ENCODE measurements around the gene ANLN. TPM values are rescaled to one million over a fixed set of nuclear protein-coding genes. Genes with fewer than 3 reads are reported as not detected.
A peak's percentile ranks its signal among the peaks of the same experiment; 100 is the strongest.

The ANLN gene
- total and polyA plus RNA-seq, 3 donors from 2014 or later = 17.3 to 35.5 (median 17.6) TPM

GRCh38 chr7:36469236-36469635, 79.6 kb downstream of the ANLN start:
- intact Hi-C loops (cut with DNase I; ENCODE audit: low total_unique reads) = no loop called here
- TF ChIP-seq, protein P1, sequence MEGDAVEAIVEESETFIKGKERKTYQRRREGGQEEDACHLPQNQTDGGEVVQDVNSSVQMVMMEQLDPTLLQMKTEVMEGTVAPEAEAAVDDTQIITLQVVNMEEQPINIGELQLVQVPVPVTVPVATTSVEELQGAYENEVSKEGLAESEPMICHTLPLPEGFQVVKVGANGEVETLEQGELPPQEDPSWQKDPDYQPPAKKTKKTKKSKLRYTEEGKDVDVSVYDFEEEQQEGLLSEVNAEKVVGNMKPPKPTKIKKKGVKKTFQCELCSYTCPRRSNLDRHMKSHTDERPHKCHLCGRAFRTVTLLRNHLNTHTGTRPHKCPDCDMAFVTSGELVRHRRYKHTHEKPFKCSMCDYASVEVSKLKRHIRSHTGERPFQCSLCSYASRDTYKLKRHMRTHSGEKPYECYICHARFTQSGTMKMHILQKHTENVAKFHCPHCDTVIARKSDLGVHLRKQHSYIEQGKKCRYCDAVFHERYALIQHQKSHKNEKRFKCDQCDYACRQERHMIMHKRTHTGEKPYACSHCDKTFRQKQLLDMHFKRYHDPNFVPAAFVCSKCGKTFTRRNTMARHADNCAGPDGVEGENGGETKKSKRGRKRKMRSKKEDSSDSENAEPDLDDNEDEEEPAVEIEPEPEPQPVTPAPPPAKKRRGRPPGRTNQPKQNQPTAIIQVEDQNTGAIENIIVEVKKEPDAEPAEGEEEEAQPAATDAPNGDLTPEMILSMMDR (IDR thresholded peaks at IDR 0.05) = no peak
- no peak for TF ChIP-seq POLR2A (IDR thresholded peaks at IDR 0.05)
- H3K36me3 ChIP-seq (ENCODE audit: low read depth, missing control alignments) = no peaks in the 10 kb centered on the region
- H3K4me1 ChIP-seq = no peaks in the 10 kb centered on the region
- H3K27me3 ChIP-seq = no peaks in the 10 kb centered on the region
- H3K4me3 ChIP-seq = no peak overlapping the region
- no peak for DNase-seq
- H3K27ac ChIP-seq = no peak overlapping the region
- no peaks in the 10 kb centered on the region for H3K9me3 ChIP-seq

- no peaks in the 10 kb centered on the region for H3K27me3 ChIP-seq
- no peaks in the 10 kb centered on the region for H3K4me1 ChIP-seq
- whole genome bisulfite sequencing, 2 donors = 76 to 81% methylated on average over 3 of the region's 3 CpGs
- intact Hi-C loops (cut with DNase I; ENCODE audit: low total_unique reads) = no loop called here
- H3K9me3 ChIP-seq = no peaks in the 10 kb centered on the region
- no peak for DNase-seq
- TF ChIP-seq, protein P1 (IDR thresholded peaks at IDR 0.05) = no peak
- TF ChIP-seq POLR2A (IDR thresholded peaks at IDR 0.05) = no peak
- H3K27ac ChIP-seq = no peak overlapping the region
- H3K36me3 ChIP-seq (ENCODE audit: low read depth, missing control alignments) = no peaks in the 10 kb centered on the region
- H3K4me3 ChIP-seq = no peak overlapping the region
Measured at GRCh38 chr7:36472141-36472729, 82.6 kb downstream of the ANLN start.

- Histone ChIP-seq H3K27me3 (no peaks in the 10 kb centered on the region), H3K27ac (no peak overlapping the region), H3K4me1 (no peaks in the 10 kb centered on the region), H3K4me3 (no peak overlapping the region), H3K9me3 (no peaks in the 10 kb centered on the region), H3K36me3 (ENCODE audit: low read depth, missing control alignments) (no peaks in the 10 kb centered on the region)
- DNase-seq = peak; percentile 68
- 79 to 81% methylated on average over 7 to 12 of the region's 12 CpGs for WGBS, 2 donors
- TF ChIP-seq, protein P1 (IDR thresholded peaks at IDR 0.05) = peak in 1 of 3 experiments; percentile 35
- TF ChIP-seq POLR2A (IDR thresholded peaks at IDR 0.05) = no peak
- intact Hi-C loops (cut with DNase I; ENCODE audit: low total_unique reads) = no loop called here
Measured at GRCh38 chr7:36473454-36474282, 84.0 kb downstream of the ANLN start.

- TF ChIP-seq, protein P1 (IDR thresholded peaks at IDR 0.05) = no peak
- no peak for TF ChIP-seq POLR2A (IDR thresholded peaks at IDR 0.05)
- Histone ChIP-seq H3K36me3 (ENCODE audit: low read depth, missing control alignments) (no peaks in the 10 kb centered on the region), H3K4me3 (no peak overlapping the region), H3K4me1 (no peaks in the 10 kb centered on the region), H3K27ac (no peak overlapping the region), H3K9me3 (no peaks in the 10 kb centered on the region), H3K27me3 (no peaks in the 10 kb centered on the region)
- intact Hi-C loops (cut with DNase I; ENCODE audit: low total_unique reads) = no loop called here
- no peak for DNase-seq
- WGBS, 2 donors = 62 to 70% methylated on average over 6 of the region's 6 CpGs
Measured at GRCh38 chr7:36474283-36475010, 84.8 kb downstream of the ANLN start.
